ENCODE data around the gene VSTM2L.

Gene VSTM2L

DNA sequence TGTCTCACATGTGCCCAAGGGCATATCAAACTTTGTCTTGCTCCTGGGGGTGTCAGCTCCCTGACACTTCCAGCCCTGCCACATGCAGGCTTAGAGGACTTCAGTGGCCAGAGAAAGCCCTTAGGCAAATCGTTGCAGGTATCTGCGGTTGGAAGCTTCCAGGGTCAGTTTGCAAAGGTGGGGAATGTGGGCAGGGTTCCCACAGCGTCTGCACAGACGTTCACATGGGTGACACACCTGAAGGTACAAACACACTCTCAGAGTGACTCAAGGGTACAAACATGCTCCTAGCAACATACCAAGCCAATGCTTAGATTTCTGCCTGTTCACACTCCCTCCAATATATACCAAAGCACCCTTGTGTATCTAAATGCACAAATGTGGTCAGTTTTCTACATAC, 30.0 kb downstream of the VSTM2L start:
- DNase-seq (ENCODE audit: low read depth): no peak
- no peak for TF ChIP-seq CTCF (IDR thresholded peaks at IDR 0.05; ENCODE audit: low read length, missing control alignments)
- no peak overlapping the region for H3K4me3 ChIP-seq (replicated peaks; ENCODE audit: low read depth, low read length)

- H3K4me3 ChIP-seq (replicated peaks; ENCODE audit: low read depth, low read length): no peak overlapping the region
- no peak for DNase-seq (ENCODE audit: low read depth)
- no peak for TF ChIP-seq CTCF (IDR thresholded peaks at IDR 0.05; ENCODE audit: low read length, missing control alignments)
Observed at GRCh38 chr20:37933786-37934633, 31.1 kb downstream of the VSTM2L start.

GRCh38 chr20:37934634-37935375, 31.9 kb downstream of the VSTM2L start:
- H3K4me3 ChIP-seq (replicated peaks; ENCODE audit: low read depth, low read length): no peak overlapping the region
- DNase-seq (ENCODE audit: low read depth): no peak
- no peak for TF ChIP-seq CTCF (IDR thresholded peaks at IDR 0.05; ENCODE audit: low read length, missing control alignments)

DNA sequence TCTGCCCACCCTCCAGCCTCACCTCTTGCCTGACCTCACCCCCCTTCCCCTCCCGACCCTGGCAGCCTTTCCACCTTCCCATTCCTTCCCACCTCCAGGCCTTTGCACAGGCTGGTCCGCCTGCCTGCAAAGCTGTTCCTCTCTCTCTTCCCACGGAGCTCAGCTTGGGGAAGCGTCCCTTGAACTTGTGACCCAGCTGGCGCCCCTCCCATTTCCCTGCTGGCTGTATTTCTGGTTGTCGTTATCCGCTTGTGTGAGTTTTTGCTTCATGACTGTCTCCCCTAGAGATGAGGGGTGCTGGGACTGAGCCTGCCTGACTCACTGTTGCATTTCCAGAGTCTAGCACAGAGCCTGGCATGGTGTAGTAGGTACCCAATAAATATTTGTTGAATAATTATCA, 32.5 kb downstream of the VSTM2L start:
- DNase-seq (ENCODE audit: low read depth): no peak
- TF ChIP-seq CTCF (IDR thresholded peaks at IDR 0.05; ENCODE audit: low read length, missing control alignments): no peak
- H3K4me3 ChIP-seq (replicated peaks; ENCODE audit: low read depth, low read length): no peak overlapping the region

DNA sequence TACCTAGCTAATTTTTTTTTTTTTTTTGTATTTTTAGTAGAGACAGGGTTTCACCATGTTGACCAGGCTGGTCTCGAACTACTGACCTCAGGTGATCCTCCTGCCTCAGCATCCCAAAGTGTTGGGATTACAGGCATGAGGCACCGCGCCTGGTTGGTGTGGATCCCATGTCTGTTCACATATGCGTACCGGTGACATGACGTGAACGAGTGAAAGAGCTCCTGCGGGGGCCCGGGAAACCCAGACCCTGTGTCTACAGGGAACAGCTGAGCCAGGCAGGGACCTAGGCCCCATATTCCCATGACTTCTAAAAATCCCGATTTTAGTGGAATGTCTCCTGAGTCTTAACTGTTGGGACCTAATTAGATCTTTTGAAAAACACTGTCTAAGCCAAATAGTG, 33.1 kb downstream of the VSTM2L start:
- TF ChIP-seq CTCF (IDR thresholded peaks at IDR 0.05; ENCODE audit: low read length, missing control alignments): no peak
- DNase-seq (ENCODE audit: low read depth): no peak
- H3K4me3 ChIP-seq (replicated peaks; ENCODE audit: low read depth, low read length): no peak overlapping the region

- DNase-seq (ENCODE audit: low read depth): no peak
- TF ChIP-seq CTCF (IDR thresholded peaks at IDR 0.05; ENCODE audit: low read length, missing control alignments): no peak
- no peak overlapping the region for H3K4me3 ChIP-seq (replicated peaks; ENCODE audit: low read depth, low read length)
Observed at GRCh38 chr20:37936451-37936850, 33.5 kb downstream of the VSTM2L start.
